SW480 (cell line): ENCODE results near the gene ZNF513.
"Not testable (repeated sequence)": the region's sequence is repeated elsewhere in the genome, so short reads cannot be mapped to it uniquely, and the experiment has no call there.

Experiments
- DNase-seq: peaks from one replicate; pipeline ENCODE4 v3.0.0-alpha.2; 2016; ENCODE audit warnings: low spot score

Gene ZNF513, protein sequence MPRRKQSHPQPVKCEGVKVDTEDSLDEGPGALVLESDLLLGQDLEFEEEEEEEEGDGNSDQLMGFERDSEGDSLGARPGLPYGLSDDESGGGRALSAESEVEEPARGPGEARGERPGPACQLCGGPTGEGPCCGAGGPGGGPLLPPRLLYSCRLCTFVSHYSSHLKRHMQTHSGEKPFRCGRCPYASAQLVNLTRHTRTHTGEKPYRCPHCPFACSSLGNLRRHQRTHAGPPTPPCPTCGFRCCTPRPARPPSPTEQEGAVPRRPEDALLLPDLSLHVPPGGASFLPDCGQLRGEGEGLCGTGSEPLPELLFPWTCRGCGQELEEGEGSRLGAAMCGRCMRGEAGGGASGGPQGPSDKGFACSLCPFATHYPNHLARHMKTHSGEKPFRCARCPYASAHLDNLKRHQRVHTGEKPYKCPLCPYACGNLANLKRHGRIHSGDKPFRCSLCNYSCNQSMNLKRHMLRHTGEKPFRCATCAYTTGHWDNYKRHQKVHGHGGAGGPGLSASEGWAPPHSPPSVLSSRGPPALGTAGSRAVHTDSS

DNA sequence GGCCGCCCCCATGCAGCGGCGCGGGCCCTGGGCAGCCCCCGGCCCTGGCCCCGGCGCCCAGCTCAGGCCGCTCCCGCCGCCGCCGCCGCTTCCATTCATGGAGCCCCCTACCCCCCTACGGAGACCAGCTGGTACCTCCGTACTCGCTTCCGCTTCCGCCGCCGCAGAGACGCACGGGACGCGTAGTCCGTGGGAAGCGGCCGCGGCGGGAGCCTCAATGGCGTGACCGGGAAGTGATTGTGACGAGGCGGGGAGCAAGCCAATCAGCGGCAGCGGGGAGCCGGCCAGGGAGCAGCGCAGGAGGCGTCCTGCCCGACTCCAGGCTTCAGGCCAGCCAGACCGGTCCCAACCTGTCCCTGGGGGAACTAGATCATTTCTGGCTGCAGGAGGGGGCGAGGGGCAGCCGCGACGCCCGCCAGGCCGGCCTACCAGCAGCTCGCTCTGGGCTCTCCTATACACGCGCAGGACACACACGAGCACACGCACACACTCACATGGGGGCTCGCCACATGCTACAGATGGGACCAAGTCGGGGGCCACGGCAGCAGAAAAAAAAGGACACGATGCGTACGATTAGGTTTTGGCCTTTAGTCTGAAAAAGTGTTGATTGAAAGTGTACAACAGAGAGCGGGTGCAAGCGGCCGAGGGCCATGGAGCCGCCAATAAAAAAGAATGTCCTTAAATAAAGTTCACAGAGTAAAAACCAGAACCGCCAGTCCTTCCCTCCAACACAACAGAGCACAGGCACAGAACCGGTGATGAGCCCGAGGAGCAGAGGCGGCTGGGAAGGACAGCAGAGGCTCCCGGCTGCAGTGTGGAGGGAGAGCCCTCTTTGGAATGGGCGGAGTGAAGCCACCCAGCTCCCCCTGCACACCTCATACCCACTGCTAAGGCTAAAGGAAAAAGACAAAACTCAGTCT lies at the start of gene ZNF513:
Gene ZNF513 (minus strand): TSS at position 109 of the 920 bp plus-strand sequence. CDS start 208 bp downstream, outside the sequence.
- peak; percentile 92 for DNase-seq

DNA sequence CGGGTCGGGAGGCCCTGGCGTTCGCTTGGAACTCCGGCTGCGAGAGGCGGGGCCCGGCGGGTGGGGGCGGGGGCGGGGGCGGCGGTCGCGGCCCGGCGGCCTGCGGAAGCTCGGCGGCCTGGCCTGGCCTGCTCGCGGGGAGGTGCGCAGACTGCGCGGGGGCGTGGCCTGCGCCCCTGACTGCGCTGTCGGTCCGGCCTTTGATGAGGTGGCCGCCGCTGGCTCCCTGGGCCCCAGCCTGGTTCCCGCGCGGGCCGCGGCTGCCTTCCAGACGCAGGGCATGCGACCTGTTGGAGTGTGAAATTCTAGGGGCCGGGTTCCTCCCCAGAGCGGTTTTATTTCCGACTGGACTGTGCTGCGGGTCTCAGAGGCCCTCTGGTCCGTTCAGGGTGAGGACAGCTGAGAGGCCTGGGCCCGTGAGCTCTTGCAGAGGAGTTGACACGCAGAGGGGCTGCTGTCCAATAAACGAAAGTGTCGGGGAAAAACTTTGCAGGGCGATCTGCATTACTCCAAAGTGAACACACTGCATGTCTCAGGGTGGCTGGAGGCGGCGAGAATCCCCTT lies 48.5 kb upstream of the ZNF513 start:
- DNase-seq = peak; percentile 92

DNA sequence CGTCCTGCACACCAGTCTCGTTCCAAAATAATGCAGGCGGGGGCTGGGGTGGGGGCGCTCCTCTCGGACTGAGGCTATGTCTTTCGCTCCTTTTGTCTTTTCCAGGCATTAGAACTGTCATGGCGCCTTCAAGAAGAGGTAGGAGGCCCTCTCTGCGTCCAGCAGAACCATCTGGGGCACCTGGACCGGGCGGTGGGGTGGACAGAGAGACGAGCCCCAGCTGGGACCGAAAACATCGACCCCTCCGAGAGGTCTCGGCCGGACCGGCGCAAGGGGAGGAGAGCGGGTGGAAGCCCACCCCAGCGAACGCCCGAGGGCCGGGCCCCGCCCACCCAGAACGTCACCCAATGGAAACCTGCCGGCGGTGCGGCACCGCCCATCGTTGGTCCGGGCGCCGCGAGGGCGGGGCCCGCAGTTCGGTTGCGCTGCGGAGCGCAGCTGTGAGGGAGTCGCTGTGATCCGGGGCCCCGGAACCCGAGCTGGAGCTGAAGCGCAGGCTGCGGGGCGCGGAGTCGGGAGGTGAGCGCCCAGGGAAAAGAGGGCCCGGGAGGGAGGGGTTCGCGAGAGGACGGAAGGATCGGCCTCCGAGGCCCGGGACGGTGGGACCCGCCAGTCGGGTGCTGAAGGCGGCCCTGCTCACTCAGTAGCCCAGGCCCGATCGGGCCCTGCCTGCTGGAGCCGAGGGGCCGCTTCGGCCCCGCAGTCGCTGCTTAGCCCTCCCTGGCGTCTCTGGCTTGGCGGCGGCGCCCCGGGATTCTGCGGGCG lies 47.9 kb upstream of the ZNF513 start, which contains the start of gene NRBP1:
Gene NRBP1 (plus strand): TSS at position 419 of the 765 bp plus-strand sequence. CDS start 4,643 bp downstream, outside the sequence.
- peak; percentile 90 for DNase-seq

DNA sequence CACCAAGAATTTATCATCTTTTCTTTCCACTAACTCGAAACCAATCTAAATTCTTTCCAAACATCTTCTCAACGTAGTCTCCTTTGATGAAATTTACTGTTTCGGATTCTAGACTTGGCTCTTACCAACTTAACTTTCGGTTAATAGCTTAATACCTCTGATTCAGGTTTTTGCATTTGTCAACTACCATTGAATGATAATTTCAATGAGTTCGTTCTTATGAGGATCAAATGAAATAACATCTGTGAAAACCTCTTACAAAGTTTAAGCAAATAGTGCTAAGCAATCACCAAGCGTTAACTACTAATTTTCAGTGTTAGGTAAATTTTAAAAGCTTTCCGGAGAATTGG lies 47.3 kb upstream of the ZNF513 start:
- no peak for DNase-seq

DNA sequence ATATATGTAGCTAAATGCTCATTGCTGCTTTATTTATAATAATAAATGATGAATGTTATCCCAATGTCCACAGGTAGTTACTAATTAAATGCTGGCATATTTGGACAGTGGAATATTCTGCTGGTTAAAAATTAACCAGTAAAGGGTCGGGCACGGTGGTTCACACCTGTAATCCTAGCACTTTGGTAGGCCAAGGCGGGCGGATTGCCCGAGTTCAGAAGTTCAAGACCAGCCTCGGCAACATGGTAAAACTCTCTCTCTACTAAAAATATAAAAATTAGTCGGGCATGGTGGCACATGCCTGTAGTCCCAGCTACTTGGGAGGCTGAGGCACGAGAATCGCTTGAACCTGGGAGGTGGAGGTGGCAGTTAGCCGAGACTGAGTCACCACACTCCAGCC lies 44.5 kb upstream of the ZNF513 start:
- not testable (repeated sequence) for DNase-seq

DNA sequence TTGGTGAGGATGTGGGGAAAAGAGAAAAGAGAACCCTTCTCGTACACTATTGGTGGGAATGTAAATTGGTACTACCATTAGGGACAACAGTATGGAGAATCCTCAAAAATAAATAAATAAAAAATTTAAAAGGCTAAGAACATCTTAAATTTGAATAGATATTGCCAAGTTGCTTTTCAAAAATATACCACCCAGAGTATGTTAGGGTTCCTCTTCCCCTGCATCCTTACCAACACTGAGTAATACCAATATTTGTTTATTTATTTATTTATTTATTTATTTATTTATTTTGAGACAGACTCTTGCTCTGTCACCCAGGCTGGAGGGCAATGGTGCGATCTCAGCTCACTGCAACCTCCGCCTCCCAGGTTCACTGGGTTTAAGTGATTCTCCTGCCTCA lies 42.4 kb upstream of the ZNF513 start:
- DNase-seq = no peak

DNA sequence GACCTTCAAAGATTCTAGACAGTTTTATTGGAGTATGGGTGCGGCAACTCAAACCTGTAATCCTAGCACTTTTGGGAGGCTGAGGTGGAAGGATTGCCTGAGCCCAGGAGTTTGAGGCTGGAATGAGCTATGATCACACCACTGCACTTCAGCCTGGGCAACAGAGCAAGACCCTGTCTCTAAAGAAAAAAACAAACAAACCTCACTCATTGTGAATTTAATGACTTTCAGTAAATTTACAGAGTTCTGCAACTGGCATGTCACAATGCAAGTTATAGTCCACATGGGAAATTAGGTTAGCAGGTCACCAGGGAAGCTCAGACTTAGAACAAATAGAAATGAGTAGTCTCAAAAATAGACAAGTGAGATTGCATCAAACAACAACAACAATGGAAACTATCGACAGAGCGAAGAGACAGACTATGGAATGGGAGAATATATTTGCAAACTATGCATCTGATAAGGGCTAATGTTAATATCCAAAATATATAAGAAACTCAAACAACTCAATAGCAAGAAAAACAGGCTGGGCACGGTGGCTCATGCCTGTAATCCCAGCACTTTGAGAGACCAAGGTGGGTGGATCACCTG lies 41.2 kb upstream of the ZNF513 start:
- DNase-seq = no peak

DNA sequence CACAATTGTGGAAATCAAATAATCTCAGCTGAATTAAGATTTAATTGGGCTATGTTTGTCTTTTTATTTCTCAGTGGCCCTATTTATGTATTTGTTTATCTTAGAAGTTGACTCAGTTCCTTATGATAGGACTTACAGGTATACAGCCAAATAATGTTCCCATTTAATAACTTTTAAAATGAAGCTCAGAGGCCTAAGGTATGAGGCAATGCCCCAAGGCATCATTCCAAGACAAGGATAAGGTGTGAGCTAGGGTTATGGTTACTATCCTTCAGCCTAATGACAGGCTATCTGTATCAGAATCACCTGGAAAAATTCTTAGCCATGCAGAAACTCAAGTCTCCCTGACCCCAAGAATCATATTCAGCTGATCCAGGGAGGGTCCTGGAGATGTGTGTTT lies 40.5 kb upstream of the ZNF513 start:
- DNase-seq = no peak

DNA sequence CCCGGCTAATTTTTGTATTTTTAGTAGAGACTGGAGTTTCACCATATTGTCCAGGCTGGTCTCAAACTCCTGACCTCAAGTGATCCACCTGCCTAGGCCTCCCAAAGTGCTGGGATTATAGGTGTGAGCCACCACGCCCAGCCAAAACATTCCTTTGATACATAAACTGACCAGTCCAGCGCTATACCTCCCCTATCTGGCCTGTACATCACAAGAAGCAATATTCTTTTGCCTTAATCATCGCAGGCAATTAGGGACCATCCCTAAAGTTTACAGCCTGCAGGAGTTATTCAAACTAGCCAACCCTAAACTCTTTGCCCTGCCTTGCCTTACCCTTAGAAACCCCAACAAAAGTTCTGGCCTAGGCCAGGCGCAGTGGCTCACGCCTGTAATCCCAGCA lies 35.6 kb upstream of the ZNF513 start:
- no peak for DNase-seq

DNA sequence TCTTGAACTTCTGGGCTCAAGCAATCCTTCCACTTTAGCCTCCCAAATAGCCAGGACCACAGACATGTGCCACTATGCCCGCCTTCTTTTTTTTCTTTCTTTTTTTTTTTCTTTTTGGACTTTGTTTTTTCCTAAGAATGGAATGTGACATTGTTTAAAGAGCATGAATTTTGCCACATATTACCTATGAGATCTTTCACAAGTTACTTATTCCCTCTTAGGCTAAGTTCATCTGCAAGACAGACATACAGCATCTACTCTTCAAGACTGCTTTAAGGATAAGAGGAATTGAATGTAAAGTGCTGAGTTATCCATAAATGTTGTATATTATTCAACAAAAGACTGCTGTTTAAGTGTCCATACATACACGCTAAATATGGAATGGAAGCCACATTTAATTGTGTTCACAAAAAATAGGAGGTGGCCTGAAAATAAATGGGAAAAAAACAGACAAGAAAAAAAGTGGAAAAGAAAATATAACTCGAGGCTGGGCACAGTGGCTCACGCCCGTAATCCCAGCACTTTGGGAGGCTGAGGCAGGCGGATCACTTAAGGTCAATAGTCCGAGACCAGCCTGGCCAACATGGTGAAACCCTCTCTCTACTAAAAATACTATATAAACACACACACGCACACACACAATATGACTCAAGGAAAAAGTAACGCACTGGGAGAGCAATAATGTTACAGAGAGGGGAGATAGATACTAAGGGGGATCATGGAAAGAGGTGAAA lies 32.1 kb upstream of the ZNF513 start:
- DNase-seq = no peak

DNA sequence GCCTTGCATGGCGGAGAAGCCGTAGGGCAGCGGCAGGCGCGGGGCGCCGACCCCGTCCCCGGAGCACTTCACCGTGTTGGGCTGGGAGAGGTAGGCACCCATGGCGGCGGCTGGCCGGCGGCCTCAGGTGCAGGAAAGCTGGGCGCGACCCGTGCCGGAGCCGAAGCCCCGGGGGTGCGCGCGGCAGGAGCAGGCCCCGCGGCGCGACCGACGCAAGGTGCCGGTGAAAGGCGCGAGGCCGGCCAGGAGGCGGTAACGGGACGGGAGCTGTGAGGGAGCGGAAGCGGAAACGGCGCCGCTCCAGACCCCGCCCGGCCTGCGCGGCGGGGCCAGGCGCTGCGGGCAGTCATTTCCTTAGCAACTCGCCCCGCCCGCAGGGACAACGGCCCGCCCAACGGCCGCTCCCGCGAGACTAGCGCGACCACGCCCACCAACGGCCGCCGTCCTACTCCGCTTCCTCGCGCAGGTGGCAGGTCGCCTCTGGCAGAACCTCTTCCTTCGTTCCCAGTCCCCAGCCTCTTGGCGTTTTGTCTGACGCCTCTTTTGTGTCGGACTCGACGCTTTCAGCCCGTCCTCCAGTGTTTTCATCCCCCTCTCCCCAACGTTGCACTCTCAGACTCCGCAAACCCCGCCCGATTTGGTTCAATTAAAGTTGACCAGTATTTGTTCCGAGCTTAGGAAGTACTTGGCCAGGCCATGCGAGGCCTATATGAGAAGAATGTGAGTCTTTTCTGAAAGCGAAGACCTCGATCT lies 29.0 kb upstream of the ZNF513 start, which contains the start of gene PPM1G:
Gene PPM1G (minus strand): TSS at position 271 of the 753 bp plus-strand sequence. CDS start 169 bp downstream, at position 102.
- DNase-seq = peak; percentile 96

DNA sequence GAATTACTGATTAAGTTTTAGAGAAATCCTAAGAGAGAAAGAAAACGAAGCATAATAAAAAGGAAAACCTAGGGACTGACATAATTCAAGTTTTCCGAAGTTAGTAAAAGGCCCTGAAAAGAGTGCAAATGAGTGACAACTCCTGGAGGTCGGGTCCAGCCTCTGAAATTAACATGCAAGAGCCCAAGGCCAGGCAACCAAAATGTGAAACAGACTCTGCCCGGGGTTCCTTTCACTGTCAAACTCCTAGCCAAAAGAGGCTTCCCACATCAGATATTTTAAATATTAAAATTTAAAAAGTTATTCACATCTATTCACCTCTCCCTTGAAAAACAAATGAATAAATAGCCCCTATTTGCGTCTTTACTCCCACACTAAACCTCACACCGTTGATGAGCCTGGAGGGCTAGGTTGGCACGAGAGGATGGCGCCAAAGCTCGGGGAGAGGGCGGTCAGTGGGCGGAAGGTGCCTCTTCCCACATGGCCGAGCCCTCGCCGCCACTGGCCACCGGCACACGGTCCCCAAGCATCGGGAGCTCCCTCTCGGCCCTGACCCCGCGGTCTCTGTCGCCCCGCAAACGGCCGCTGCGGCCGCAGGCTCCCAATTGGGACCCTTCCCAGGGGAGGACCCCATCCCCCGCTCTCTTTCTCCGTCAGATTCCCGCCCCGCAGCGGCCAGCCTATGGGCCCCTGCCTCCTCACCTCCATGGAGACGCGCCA lies 28.2 kb upstream of the ZNF513 start:
- peak; percentile 53 for DNase-seq

DNA sequence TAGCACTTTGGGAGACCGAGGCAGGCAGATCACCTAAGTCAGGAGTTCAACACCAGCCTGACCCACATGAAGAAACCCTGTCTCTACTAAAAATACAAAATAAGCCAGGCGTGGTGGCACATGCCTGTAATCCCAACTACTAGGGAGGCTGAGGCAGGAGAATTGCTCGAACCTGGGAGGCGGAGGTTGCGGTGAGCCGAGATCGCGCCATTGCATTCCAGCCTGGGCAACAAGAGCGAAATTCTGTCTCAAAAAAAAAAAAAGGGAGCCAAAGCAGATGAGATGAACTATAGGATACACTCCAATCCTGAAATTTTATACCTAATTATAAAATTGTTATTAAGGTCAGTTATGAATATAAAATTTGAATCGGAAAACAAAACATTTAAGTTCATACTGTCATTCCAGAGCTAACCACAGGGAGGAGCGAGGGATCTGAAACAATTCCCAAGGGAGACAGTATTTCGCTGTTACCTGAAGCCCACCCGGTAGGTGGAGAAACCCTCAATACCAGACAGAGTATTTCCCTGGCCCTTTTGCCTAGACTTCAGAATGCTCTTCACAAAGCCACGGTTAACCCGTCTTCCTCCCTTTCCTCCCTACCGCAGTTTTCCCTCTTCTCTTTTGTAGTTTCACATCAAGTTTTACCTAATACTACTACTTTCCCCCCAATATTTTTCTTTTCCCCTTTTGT lies 27.4 kb upstream of the ZNF513 start:
- DNase-seq = peak; percentile 80

DNA sequence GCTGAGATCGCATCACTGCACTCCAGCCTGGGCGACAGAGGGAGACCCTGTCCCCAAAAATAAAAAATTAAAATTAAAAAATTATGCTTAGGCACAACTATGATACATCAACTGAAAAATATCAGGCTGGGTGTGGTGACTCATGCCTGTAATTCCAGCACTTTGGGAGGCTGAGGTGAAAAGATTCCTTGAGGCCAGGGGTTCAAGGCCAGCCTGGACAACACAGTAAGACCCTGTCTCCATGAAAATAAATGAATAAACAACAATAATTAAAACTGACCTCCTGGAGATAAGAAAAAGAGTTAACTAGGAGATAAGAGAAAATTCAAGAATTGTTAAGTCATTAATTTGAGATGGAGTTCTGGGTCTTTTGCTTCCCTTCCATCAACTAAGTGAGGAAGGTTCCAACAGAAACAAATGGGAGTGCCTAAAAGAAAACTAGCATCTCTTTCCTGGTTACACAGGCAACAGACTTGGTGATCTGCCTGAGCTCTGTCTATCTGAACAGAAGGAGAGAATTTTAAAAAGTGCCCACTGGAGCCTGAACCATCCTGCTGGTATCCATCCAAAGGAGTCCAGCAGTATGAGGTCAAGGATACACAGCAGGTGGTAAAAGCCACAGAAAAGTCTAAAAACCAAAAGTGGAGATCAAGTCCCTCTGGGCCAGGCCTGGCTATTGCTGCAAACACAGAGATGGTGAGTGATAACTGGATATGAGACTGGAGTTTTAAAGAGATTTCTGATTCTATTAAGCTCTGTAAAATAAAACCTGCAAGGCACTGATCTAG lies 20.0 kb upstream of the ZNF513 start:
- DNase-seq = no peak

DNA sequence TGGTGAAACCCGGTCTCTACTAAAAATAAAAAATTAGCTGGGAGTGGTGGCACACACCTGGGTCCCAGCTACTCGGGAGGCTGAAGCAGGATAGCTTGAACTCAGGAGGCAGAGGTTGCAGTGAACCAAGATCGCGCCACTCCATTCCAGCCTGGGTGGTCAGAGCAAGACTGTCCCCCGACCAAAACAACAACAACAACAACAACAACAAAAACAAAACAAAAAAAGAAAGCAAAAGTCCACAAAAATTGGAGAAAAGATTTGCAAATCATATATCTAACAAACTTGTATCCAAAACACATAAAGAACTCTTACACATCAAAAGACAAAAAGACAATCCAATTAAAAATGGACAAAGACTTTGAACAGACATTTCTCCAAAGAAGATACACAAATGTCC lies 18.4 kb upstream of the ZNF513 start:
- no peak for DNase-seq

DNA sequence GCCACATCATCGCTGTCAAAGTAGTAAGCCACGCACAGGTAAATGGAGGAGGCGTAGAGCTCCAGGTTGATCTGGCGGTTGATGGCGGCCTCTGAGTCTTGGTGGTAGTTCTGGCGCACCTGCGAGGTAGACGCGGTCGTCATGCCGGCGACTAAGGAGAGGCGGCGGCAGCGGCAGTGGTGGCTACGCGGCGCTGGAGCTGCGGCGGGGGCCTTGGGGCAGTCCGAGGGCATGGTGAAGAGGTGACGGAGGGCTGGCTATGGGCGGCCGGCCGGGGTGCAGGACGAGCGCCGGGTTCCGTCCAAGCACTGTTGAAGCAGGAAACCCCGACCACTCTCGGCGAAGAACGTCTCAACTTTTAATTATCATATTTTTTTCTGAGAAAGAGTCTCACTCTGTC lies 12.7 kb upstream of the ZNF513 start:
- DNase-seq = no peak
